GM19324 (cell line): Measurements from ENCODE around the gene DGKE.
A peak's percentile ranks its signal among the peaks of the same experiment; 100 is the strongest.

Experiments
- ATAC-seq: cut with Tn5 transposase; IDR thresholded peaks from one replicate; pipeline ENCODE4 v1.9.1; 2021; ENCODE audit warnings: mild to moderate bottlenecking, moderate library complexity; ENCODE audit not compliant: unreplicated experiment, low FRiP score

Gene DGKE

GRCh38 chr17:56833809-56834379 is at the start of gene DGKE, which contains the start of gene C17orf67:
DGKE (plus strand) TSS chr17:56834151; CDS start chr17:56834796, 645 bp downstream.
C17orf67 (minus strand) TSS chr17:56833920; CDS start chr17:56815810, 18,110 bp downstream.
- peak; percentile 81 for ATAC-seq

- ATAC-seq = no peak
Observed at GRCh38 chr17:56785405-56785804, 48.5 kb upstream of the DGKE start.

GRCh38 chr17:56785997-56786680 is 47.8 kb upstream of the DGKE start:
- ATAC-seq = no peak

GRCh38 chr17:56786989-56787482 is 46.9 kb upstream of the DGKE start:
- ATAC-seq = peak; percentile 77

- no peak for ATAC-seq
Observed at GRCh38 chr17:56792267-56792666, 41.7 kb upstream of the DGKE start.

- no peak for ATAC-seq
Observed at GRCh38 chr17:56793531-56793930, 40.4 kb upstream of the DGKE start.

- no peak for ATAC-seq
Observed at GRCh38 chr17:56793957-56794356, 40.0 kb upstream of the DGKE start.

- no peak for ATAC-seq
Observed at GRCh38 chr17:56795221-56795865, 38.6 kb upstream of the DGKE start.

GRCh38 chr17:56796536-56796935 is 37.4 kb upstream of the DGKE start:
- no peak for ATAC-seq

- ATAC-seq = no peak
Observed at GRCh38 chr17:56798916-56799315, 35.0 kb upstream of the DGKE start.

GRCh38 chr17:56801459-56802178 is 32.3 kb upstream of the DGKE start:
- ATAC-seq = no peak

GRCh38 chr17:56803071-56803470 is 30.9 kb upstream of the DGKE start:
- no peak for ATAC-seq

GRCh38 chr17:56804454-56804853 is 29.5 kb upstream of the DGKE start:
- ATAC-seq = no peak

- ATAC-seq = no peak
Observed at GRCh38 chr17:56806949-56807348, 27.0 kb upstream of the DGKE start.

GRCh38 chr17:56807723-56808122 is 26.2 kb upstream of the DGKE start:
- ATAC-seq = no peak

- no peak for ATAC-seq
Observed at GRCh38 chr17:56808503-56808902, 25.4 kb upstream of the DGKE start.

GRCh38 chr17:56809106-56809819 is 24.7 kb upstream of the DGKE start:
- ATAC-seq = no peak

GRCh38 chr17:56809820-56810179 is 24.2 kb upstream of the DGKE start:
- no peak for ATAC-seq

GRCh38 chr17:56810343-56810742 is 23.6 kb upstream of the DGKE start:
- ATAC-seq = no peak
